HG03196 (cell line): ENCODE measurements around the gene ADGRV1.
A peak's percentile ranks its signal among the peaks of the same experiment; 100 is the strongest.

Experiments
- ATAC-seq: cut with Tn5 transposase; IDR thresholded peaks from one replicate; pipeline ENCODE4 v1.9.1; 2021; ENCODE audit not compliant: unreplicated experiment

The ADGRV1 gene

GRCh38 chr5:91177639-91178038 is 619.0 kb downstream of the ADGRV1 start:
- no peak for ATAC-seq

DNA sequence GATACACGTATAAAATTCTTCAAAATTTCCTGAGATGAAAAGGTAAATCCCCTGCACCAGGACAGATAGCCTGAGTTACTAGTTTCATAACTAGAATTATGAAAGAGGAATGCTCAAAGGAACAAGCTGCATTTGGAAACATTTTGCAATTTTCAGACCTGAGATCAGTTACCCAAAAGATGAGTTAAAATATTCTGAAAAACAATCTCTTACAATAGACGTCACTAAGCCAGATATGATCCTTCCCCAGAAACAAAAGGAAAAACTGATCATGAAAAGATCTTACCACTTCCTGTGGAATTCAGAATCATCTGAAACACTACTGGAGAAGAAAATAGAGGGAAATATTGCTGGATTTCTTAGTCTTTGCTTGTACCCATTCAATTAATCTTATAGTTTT is 619.9 kb downstream of the ADGRV1 start:
- ATAC-seq, result no peak

- no peak for ATAC-seq
Measured at GRCh38 chr5:91179018-91179417, 620.4 kb downstream of the ADGRV1 start.

- no peak for ATAC-seq
Measured at GRCh38 chr5:91180506-91180905, 621.9 kb downstream of the ADGRV1 start.

- no peak for ATAC-seq
Measured at GRCh38 chr5:91182763-91183162, 624.2 kb downstream of the ADGRV1 start.

DNA sequence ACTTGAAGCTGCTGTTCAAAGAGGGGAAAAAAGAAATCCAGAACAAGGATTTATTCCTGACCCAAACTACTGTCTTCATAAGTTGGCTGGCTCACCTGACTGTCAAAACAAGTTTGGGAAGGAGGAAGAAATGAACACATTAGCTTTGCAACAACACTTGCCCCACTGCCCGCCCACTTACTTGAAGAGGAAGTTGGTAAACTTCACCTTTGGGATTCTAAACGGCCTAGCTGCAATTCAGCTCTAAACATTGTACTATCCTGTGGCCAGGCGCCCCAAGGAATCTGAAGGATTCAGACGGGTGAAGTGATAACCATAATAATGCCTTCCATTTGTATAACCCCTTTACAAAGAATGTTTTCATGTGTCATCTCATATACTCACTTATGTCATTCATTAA is 625.1 kb downstream of the ADGRV1 start:
- ATAC-seq, result no peak

- ATAC-seq, result no peak
Measured at GRCh38 chr5:91186101-91186500, 627.5 kb downstream of the ADGRV1 start.

- no peak for ATAC-seq
Measured at GRCh38 chr5:91187032-91187431, 628.4 kb downstream of the ADGRV1 start.

- no peak for ATAC-seq
Measured at GRCh38 chr5:91188755-91189154, 630.2 kb downstream of the ADGRV1 start.

DNA sequence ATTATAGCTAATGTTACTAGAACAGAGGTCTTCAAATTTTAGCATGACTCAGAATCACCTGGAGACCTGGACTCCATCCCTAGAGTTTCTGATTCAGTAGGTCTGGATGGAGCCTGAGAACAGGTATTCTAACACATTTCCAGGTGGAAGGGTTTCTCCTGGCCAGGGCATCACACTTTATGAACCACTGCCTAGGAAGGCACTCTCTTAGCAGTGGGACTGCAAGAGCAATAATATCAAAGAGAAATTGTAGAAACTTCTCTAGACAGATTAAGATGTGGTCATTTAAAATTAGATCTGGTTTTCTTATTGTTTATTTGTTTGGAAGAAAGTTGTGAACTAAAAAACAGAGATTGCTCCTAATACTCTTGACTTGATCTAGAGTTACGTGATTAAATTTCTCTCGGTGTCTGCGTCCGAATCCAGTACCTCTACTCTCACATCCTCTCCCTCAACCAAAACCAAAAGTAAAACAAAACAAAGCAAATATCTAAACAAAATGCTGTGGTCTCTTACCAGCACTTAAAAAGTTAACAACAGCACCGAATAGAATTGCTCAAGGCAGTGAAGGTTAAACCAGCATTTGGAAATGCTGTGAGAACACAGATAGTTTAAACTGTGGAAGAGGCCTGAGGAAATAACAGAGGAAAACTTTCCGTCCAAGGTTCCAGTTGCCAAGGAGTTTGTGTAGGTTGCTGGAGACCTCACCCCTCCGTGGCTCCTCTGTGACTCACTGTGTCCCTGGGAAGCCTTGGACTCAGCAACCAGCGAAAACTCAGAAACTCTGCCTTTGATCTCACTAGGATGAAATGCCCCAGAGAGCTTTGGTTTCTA is 631.1 kb downstream of the ADGRV1 start:
- peak; percentile 80 for ATAC-seq

- ATAC-seq, result no peak
Measured at GRCh38 chr5:91190314-91190690, 631.7 kb downstream of the ADGRV1 start.

DNA sequence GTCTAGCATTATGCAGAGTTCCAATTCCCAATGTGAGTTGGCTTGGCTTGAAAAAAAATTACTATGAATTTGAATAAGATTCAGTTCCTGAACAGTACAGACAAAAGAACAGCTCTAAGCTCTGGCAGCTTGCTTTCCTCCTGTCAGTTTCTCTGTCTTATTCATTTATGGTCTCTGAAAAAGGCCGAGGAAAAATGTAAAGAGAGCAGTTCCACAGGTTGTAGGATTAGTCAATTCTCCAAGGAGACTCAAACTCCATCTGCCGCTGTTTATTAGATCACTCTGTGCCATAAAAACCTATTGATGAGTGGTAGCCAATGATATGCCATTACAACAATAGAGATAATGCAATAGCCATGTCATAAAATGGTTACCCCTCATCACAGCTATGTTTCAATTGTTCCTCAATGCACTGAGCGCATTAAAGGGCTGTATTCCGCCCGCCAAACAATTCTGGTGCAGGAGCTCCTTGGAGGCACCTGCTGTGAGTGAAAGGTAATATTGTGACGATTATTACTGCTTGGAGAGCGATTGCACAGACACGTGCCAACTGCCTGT is 636.3 kb downstream of the ADGRV1 start:
- ATAC-seq, result no peak

DNA sequence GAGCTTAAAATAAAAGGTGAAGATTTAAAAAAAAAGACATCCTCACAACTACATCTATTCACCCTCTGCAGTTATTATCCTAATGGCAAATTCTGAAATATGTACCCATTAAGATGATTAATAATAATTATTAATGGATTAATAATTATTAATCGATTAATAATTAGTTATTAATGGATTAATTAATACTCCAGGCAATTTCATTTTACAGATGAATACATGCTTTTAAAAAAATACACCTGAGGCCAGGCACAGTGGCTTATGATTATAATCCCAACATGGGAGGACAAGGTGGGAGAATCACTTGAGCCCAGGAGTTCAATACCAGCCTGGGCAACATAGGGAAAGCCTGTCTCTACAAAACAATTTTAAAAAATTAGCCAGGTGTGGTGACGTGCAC is 642.1 kb downstream of the ADGRV1 start:
- no peak for ATAC-seq

DNA sequence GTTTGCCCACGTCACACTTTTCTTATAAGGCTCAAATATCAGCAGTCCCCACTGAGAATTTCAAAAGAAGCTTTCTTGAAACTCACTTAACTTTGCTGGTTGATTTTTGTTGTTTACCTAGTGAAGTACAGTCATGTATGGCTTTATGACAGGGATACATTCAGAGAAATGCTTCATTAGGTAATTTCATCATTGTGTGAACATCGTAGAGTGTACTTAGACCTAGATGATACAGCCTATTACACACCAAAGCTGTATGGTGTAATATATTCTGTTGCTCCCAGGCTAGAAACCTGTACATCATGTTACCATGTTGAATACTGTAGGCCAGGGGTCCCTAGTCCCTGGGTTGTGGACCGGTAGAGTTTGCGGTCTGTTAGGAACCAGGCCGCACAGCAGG is 647.5 kb downstream of the ADGRV1 start:
- no peak for ATAC-seq

DNA sequence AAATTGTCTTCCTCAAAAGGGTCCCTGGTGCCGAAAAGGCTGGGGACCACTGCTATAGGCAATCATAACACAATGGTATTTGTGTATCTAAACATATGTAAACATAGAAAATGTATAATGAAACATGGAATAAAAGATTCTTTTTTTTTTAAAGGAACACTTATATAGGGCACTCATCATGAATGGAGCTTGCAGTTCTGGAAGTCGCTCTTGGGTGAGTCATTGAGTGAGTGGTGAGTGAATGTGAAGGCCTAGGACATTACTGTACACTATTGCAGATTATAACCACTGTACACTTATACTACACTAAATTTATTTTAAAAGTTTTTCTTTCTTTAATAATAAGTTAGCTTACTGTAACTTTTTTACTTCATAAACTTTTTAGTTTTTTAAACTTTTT is 648.1 kb downstream of the ADGRV1 start:
- no peak for ATAC-seq

DNA sequence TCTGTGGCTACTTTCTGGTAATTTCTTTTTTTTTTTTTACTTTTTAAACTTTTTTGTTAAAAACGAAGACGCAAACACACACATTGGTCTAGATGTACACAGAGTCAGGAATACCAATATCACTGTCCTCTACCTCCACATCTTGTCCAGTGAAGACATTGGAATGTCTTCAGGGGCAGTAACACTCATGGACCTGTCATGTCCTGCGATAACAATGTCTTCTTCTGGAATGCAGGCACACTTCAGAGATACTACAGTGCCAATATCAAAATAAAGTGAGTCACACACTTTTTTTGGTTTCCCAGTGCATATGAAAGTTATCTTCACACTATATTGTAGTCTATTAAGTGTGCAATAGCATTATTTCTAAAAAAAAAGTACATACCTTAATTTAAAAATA is 648.7 kb downstream of the ADGRV1 start:
- no peak for ATAC-seq

DNA sequence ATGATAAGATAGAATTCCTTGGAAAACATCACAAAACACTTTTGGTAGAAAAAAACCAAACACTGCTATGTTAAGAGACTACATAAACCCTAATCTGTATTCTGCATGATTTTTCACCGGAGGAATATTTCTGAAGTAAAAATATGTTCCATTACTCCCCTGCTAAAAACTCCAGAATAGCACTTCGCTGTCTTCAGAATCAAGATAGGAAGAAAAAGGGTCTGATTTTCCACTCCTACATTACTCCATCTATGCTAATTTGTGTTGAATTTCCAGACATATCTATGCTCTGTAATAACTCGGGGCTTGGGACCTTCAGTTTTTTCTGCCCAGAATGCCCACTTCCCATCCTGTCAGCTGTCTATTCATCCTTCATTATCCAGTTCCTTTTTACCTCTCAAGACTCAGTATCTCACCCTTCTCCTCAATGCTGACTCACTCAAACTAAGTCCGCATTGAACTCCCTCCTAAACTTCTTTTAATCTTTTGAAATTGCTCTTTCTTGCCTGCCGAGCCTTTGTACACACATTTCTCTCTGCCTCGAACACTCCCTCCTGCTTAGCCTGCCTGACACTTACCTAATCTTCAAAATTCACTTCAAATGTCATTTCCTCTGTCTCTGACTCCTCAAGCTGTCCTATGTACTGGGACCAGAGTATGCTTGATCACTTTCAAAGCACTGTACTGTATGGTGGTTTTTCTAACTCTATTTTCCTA is 653.6 kb downstream of the ADGRV1 start:
- no peak for ATAC-seq

- no peak for ATAC-seq
Measured at GRCh38 chr5:91212714-91213092, 654.1 kb downstream of the ADGRV1 start.
